Activated CD4-positive, alpha-beta T cell treated with anti-CD3 and anti-CD28 coated beads, Interleukin-2, amount 50 U/mL, for 16 hours (primary cell): ENCODE data around the gene TULP3.

ENCODE experiments used
- DNase-seq: peaks from one replicate; pipeline ENCODE4 v3.0.0-alpha.2; 2020

The TULP3 gene

DNA sequence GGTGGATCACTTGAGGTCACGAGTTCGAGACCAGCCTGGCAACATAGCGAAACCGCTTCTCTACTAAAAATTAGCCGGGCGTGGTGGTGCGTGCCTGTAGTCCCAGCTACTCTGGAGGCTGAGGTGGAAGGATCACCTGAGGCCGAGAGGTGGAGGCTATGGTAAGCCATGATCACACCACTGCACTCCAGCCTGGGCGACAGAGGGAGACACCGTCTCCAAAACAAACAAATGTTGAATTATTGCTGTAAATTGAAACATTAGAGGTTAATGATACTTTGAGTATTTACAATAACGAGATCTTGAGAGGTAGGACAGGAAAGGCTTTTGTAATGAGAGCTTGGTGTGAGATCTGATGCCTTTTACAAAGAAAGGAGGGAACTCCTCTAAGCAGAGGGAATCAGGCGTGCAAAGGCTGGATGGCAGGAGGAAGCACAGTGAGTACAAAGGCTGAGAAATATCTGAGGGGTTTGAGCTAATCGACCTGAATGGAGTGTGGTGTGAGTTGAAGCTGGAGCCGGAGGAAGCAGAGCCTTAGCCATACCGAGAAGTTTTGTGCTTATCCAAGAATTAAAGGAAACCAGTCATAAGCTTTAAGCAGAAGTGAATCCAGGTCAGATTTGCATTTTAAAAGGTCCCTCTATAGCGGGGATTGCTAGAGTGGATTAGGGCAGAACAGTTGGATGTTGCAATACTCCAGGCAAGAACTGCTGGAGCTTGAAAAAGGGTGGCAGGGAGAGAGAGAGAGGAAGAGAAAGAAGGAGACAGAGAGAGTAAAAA is 12.5 kb upstream of the TULP3 start:
- DNase-seq = no peak

DNA sequence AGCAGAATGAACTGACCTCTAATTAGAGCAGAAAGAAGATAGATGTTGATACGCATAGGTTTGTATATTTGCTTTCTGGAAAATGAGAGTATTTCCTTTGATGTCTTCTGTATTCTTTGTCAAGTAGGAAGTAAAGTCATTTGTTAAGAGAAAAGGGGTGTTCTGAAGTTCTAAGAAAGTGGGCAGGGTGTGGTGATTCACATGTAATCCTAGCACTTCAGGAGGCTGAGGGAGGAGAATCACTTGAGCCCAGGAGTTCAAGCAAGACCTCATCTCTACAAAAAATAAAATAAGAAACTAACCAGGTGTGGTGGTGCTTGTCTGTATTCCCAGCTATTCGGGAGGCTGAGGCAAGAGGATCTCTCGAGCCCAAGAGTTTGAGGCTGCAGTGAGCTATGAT is 10.8 kb upstream of the TULP3 start:
- peak; percentile 48 for DNase-seq

DNA sequence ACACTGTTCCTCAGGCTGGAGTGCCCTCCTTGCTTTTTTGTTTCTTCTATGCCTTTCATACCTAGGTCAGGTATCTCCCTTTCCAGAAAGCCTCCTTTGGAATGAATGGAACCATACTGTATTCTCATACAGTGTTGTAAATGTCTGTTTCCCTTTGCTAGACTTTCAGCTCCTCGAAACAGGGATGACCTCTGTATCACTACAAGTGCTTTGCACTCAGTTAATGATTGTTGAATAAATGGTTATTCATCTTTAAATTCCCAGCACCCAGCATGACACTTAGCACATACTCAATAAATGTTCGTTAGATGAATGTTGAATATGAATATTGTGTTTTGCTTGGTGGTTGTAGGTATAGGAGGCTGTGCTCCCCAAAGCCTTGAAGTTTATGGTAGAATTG is 5.9 kb upstream of the TULP3 start:
- no peak for DNase-seq

DNA sequence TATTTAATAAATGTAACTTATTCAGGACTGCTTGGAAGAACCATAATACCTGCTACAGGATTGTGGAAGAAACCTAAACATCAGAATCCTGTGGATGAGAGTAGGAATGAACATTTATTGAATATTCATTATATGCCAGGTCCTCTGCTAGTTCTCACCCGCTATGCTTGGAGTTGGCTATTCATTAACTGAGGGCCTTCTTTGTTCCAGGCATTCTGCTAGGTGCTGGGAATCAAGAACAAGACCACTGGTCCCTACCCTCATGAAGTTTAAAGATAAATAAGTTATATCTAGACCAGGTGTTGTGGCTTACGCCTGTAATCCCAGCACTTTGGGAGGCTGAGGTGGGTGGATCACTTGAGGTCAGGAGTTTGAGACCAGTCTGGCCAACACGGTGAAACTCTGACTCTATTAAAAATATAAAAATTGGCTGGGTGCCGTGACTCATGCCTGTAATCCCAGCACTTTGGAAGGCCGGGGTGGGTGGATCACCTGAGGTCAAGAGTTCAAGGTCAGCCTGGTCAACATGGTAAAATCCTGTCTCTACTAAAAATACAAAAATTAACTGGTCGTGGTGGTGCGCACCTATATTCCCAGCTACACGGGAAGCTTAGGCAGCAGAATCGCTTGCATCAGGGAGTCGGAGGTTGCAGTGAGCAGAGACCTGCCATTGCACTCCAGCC is 3.8 kb upstream of the TULP3 start:
- no peak for DNase-seq

DNA sequence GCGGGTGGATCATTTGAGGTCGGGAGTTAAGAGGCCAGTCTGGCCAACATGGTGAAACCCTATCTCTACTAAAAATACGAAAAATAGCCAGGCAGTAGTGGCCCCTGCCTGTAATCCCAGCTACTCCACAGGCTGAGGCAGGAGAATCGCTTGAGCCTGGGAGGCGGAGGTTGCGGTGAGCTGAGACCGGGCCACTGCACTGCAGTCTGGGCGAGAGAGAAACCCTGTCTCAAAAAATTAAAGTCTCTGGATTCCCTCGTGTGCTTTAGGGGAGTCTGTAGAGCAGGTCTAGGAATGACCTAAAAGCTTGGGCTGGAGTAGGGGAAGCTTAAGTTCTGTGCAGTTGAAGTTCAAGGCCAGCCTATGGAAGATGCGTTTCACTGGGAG is 697 bp upstream of the TULP3 start:
- no peak for DNase-seq

DNA sequence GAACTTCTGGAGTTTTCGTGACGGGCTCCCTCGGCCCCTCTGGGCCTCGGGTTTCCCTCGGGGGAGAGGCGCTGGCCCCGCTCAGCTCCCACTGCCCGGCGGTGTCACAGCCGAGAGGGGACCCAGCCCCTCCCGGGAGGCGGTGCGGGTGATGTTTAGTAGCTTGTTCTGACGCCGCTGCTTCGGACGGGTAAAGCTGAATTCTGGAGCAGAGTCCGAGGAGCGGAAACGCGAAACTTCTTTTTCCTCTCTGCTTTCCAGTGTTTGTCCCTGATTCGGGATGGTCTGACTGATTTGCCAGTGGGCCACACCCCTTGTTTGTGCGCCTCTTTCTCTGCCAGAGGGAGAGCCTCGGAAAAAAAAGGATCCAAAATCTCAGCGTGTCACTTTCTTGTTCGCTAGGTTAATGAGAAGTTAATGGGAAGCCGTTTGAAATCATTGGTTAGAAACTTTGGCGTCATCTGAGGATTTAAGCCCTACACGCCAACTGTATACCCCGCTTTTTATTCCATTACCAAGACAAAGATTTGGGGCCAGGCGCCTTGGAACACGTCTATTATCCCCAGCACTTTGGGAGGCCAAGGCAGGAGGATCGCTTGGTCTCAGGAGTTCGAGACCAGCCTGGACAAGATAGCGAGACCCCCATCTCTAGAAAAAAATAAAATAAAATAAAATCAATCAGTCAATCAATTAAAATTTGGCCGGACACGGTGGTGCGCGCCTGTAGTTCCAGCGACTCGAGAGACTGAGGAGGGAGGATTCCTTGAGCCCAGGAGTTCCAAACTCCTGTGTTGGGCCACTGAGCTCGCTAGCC is 756 bp downstream of the TULP3 start:
- DNase-seq = no peak

DNA sequence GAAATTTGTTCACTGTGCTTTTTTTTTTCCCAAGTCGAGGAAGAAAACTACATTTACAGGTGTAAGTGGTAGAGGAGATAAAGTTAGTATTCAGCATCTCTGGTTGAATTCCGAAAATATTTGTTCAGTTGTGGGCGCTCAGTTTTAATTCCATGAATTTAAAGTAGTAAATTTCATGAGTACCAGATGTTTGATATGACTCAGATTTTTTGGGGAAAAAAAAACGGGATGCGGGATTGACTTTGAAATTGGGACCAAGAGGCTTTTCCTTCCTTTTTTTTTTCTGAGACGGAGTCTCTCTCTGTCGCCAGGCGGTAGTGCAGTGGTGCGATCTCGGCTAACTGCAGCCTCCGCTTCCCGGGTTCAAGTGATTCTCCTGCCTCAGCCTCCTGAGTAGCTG is 1.6 kb downstream of the TULP3 start:
- no peak for DNase-seq

DNA sequence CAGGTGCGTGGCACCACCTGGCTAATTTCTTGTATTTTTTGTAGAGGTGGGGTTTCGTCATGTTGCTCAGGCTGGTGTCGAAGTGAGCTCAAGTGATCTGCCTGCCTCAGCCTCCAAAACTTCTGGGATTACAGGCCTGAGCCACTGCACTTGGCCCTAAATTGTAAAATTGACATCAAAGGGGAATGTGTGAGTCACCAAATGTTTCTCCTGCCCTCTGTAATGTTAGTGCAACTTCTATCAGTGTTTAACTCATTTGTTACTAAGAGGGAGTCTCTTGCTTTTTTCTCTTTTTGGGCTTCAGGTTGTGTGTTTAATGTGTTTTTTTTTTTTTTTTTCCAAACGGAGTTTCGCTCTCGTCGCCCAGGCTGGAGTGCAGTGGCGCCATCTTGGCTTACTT is 2.3 kb downstream of the TULP3 start:
- no peak for DNase-seq

DNA sequence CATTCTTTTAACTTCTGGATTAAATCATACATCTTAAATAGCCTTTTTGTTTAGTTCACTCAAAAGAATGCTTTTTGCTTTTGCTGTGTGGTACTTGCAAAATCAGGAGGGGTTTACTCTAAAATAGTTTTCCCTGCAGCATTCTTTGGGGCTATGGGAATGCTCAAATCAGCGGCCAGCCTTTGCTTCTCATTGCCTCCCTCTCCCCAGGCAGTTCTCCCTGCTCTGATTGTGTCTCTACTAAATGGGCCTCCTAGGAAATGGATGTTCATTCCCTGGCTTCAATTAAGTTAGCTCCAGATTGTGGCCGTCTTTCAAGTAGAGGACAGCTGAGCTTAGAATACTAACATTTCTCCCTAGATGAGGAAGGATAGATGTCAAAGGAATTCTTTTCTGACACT is 4.4 kb downstream of the TULP3 start:
- no peak for DNase-seq

DNA sequence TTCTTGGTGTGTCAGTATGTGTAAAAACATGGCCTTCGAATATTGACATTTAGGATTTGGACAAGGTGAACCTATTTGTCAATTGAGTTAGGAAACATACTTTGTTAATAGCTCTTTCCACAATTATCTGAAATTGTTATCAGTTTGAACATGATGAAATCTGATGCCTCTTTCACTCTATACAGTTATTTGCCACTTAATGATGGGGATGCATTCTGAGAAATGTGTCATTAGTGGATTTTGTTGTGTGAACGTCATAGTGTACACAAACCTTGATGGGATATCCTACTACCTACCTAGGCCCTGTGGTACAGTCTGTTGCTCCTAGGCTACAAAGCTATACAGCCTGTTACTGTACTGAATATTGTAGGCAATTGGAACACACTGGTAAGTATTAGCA is 4.8 kb downstream of the TULP3 start:
- no peak for DNase-seq

DNA sequence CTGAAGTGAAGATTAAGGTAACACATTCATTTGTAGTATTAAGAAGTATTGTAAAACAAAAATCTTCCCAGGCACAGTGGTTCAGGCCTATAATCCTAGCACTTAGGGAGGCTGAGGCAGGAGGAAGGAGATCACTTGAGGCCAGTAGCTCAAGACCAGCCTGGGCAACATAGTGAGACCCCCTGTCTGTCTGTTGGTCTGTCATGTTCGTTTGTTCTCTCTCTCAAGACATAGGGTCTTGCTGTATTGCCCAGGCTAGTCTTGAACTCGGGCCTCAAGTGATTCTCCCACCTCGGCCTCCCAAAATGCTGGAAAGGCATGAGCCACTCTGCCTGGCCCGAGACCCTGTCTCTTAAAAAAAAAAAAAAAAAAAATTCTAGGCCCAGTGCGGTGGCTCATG is 6.7 kb downstream of the TULP3 start:
- DNase-seq = no peak

DNA sequence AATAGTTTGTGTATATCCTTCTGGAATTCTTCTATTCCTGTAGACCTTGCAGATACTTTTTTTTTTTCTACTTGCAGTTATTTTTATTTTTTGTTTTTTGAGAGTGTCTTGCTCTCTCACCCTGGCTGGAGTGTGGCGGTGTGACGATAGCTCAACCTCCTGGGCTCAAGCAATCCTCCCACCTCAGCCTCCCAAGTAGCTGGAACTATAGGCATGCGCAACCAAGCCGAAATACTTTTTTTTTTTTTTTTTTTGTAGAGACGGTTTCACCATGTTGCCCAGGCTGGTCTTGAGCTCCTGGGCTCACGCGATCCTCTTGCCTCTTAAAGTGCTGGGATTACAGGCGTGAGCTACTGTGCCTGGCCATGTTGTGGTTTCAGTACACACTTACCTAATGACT is 10.0 kb downstream of the TULP3 start:
- DNase-seq = no peak

DNA sequence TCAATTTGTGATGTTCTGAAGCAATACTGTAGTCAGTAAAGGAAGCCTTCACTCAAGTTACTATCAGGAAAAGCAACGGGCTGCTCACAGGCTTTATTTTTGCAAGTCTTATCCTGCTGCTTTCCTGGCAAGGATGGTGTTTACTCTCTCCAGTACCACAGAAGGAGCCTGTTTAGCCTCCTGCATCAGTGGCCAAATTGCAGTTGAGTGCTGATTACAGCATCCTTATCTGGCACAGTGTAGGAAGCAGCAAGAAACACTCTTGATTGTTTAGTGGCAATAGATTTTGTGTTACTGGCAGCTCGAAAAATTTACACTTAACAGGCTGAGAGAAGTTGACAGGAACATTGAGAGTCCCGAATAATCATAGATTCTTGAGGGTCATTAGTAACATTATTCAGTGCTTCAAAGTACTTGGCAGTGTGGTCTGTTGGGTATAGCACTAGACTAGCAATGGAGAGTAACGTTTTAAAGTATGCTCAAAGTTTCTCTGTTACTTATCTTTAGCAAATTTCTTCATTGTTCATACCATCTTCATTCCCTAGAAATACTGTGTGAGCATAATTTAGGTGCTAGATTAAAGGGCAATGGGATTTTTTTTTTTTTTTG is 11.7 kb downstream of the TULP3 start:
- no peak for DNase-seq

DNA sequence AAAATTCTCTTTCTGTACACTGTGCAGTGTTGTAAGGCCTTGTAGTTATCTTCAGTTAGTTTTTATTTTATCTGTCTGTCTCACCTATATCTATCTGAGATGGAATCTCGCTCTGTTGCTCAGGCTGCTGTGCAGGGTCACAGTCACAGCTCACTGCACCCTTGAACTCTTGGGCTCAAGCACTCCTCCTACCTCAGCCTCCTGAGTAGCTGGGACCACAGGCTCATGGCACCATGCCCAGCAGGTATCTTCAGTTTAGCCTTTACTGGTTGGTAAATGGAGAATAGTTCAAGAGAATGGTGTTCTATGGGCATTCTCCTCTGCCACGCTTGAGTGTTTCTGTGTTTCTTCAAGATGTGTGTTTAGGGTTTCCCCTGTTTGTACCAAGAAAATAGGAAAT is 13.6 kb downstream of the TULP3 start:
- DNase-seq = no peak

DNA sequence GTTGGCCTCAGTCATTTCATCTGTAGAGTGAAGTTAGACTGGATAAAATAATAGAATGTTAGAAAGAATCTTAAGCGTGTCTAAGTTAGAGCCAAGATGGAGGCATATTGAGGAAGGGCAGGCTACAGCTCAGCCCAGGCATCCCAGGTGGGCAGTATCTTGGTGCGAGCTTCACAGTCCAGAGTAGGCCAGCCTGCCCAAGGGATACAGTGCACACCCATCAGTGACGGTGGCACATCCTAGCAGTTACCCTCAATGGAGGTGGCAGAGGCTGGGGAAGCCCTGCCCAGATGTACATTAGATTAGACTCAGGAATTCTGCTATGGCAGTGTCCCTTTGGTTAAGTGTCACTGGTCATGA is 21.5 kb downstream of the TULP3 start:
- DNase-seq = no peak

DNA sequence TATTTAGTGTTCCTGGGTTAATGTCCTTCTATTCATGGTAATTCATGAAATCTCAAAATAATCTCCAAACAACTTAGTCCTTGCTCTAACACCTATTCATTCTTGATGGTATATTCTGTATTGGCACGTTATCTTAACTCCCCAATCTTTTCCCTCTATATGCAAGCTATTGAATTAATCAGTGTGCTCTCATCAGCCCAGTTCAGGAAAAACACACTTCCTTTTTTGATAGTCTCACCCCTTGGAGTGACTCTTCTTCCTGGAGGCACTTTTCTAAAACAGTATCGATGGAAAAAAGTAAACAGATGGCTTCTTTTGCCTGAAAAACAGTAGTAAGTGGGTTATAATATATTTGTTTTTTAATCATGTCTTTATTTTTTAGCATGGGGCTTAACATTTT is 28.6 kb downstream of the TULP3 start:
- no peak for DNase-seq

DNA sequence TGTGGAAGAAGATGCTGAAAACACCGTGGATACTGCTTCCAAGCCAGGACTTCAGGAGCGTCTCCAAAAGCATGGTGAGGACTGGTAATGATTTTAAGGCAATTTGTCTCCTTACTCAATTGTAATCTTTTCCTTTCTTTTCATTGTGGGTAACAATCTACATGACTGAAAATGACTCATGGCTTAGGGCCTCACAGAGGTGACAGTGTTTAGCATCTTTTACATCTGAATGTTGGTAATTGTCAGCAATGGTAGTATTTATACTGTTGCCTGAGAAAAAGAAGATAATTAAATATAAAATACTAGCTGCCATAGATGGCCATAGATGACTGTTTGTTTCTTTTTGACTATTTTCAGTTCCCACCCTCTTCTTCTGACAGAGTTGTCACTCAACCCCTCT is 31.6 kb downstream of the TULP3 start:
- no peak for DNase-seq

DNA sequence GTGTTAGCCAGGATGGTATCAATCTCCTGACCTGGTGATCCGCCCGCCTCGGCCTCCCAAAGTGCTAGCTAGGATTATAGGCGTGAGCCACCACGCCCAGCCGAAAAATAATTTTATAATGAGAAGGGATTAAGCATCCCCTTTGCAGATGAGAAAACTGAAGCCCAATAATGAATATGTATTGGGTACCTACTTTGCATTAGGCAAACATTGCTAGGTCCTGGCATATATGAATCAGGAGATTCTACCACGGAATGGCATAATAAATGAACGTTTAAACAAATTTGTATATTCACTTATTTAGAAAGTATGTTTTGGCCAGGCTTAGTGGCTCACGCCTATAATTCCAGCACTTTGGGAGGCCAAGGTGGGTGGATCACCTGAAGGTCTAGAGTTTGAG is 32.4 kb downstream of the TULP3 start:
- DNase-seq = no peak

DNA sequence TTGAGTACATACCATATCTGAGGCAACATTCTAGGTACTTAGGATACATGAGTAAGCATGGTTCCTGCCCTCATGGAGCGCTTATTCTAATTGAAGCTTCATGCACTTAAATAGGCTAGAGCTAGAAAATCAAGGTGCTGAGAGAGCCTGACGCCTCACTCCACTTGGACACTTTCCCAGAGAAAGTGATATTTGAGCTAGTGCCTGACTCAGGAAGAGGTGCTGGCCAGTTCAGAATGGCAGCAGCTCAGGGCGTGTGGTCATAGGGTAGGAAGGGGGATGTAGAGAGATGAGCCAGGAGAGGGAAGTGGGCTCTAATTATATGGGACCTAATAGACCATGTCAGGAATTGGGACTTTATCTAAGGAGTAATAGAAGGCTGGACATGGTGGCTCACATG is 33.3 kb downstream of the TULP3 start:
- no peak for DNase-seq

DNA sequence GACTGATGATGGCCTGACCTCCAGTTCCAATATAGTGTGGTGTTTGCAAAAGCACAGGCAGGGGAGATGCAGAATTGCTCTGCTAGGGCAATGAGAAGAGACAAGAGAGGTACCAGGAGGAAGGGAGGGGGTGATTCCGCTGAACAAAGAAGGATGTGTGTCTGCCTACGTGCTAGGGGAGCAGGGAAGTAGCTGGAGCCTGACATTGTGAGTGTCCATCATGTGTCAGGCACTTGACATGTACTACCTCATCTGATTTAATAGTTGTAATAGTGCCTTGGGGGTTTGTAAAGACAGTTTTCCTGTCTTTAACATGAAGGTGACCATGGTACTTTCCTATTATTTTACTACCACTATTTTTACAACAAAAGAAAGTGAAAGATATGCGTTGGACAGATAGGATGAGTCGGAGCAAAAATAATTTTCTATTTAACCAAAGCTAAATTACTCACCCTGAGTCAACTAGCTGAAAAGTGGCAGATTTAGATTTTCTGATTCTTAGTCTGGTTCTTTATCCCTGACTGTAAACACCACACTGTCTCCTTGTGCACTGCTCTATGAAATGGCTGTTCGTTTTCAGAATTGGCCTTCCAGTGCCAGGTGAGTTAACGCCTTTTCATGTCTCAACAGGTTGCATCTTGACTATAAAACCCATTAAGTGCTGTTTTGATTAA is 34.8 kb downstream of the TULP3 start:
- peak; percentile 16 for DNase-seq

DNA sequence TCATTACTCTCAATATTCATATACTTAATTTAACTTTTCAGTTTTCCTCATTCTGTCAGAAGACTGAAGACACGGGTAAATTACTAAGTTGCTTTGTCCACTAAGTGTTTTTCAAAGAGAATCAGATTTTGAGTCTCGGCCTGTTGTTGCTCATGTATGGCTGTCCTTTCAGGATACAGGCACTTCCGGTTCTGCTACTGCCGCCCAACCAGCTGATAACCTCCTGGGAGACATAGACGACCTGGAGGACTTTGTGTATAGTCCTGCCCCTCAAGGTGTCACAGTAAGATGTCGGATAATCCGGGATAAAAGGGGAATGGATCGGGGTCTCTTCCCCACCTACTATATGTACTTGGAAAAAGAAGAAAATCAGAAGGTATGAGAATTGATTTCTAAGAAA is 40.2 kb downstream of the TULP3 start:
- no peak for DNase-seq

DNA sequence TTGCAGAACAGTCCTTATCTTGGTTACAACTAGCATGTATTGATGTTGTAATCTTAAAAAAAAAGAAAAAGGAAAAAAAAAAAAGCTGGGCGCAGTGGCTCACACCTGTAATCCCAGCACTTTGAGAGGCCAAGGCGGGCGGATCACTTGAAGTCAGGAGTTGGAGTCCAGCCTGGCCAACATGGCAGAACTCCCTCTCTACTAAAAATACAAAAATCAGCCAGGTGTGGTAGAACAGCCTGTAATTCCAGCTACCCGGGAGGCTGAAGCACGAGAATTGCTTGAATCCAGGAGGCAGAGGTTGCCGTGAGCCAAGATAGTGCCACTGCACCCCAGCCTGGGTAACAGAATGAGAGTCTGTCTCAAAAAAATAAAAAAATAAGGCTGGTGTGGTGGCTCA is 42.9 kb downstream of the TULP3 start:
- no peak for DNase-seq

DNA sequence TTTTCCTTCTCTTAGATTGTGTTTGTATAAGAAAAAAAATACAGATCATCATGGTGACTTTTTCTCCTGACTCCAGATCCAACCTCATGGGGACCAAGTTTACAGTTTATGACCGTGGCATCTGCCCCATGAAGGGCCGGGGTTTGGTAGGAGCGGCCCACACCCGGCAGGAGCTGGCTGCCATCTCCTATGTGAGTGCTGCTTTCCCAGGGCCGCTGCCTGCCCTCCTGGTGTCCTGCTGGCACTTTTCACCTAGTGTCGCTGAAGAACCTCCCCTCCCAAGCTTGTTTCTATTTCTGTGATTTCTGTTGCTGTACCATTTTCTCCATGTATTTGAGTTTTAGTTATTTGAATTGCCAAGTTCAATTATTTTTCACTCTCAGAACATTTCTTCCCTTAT is 43.7 kb downstream of the TULP3 start:
- no peak for DNase-seq
